GM23338 (cell line): ENCODE data around the gene WNK2. TPM values are rescaled to one million over a fixed set of nuclear protein-coding genes. Genes with fewer than 3 reads are reported as not detected.

ENCODE experiments used
- ATAC-seq: fragments of 200-7000 bp; cut with Tn5 transposase; 3 replicates; pipeline ENCODE4 v1.9.1; 2020
- DNase-seq: peaks from one replicate; pipeline ENCODE4 v3.0.0-alpha.2; 2015; ENCODE audit warnings: low spot score
- H2AFZ ChIP-seq: fragments of 200-600 bp; sonication (generic); 2 replicates; pipeline ENCODE4 v1.8.0; 2016; ENCODE audit warnings: antibody characterized with exemption, mild to moderate bottlenecking, moderate library complexity
- H3F3A ChIP-seq: fragments of 200-600 bp; sonication (generic); replicated peaks from 2 replicates; pipeline ENCODE4 v1.8.0; 2017; ENCODE audit warnings: antibody characterized with exemption, mixed run types, low read depth
- H3K27ac ChIP-seq: fragments of 200-600 bp; sonication (generic); 2 replicates; pipeline ENCODE4 v1.6.1; 2016; ENCODE audit warnings: low read depth
- H3K27me3 ChIP-seq: fragments of 200-600 bp; sonication (generic); 2 replicates; pipeline ENCODE4 v1.8.0; 2016; ENCODE audit warnings: mild to moderate bottlenecking, mixed run types, moderate library complexity; ENCODE audit not compliant: insufficient read depth
- H3K36me3 ChIP-seq: fragments of 200-600 bp; sonication (generic); 2 replicates; pipeline ENCODE4 v1.8.0; 2016; ENCODE audit warnings: mild to moderate bottlenecking; ENCODE audit not compliant: insufficient read depth
- H3K4me1 ChIP-seq: fragments of 200-600 bp; sonication (generic); 2 replicates; pipeline ENCODE4 v1.8.0; 2016; ENCODE audit warnings: mild to moderate bottlenecking, moderate library complexity; ENCODE audit not compliant: insufficient read depth
- H3K4me2 ChIP-seq: fragments of 200-600 bp; sonication (generic); 2 replicates; pipeline ENCODE4 v1.7.1; 2017; ENCODE audit warnings: mixed run types
- H3K4me3 ChIP-seq: fragments of 200-600 bp; sonication (generic); 2 replicates; pipeline ENCODE4 v1.6.1; 2016; ENCODE audit warnings: mixed run types
- H3K79me2 ChIP-seq: fragments of 200-600 bp; sonication (generic); replicated peaks from 2 replicates; pipeline ENCODE4 v1.8.0; 2017; ENCODE audit warnings: mild to moderate bottlenecking; ENCODE audit not compliant: insufficient read depth
- H3K9me2 ChIP-seq: fragments of 200-600 bp; sonication (generic); 2 replicates; pipeline ENCODE4 v1.8.0; 2017; ENCODE audit not compliant: insufficient read depth
- H4K20me1 ChIP-seq: fragments of 200-600 bp; sonication (generic); replicated peaks from 2 replicates; pipeline ENCODE4 v1.8.0; 2017; ENCODE audit warnings: mild to moderate bottlenecking; ENCODE audit not compliant: insufficient read depth
- H3K27ac Mint-ChIP-seq: 2 replicates; pipeline ENCODE4 v1.8.0; 2020; ENCODE audit warnings: inconsistent platforms, mild to moderate bottlenecking, moderate library complexity, mixed read lengths
- H3K27me3 Mint-ChIP-seq: 3 replicates; pipeline ENCODE4 v1.8.0; 2022; ENCODE audit warnings: low read depth, mild to moderate bottlenecking, moderate library complexity, mixed read lengths, inconsistent platforms; ENCODE audit not compliant: insufficient read depth, poor library complexity
- H3K36me3 Mint-ChIP-seq: 3 replicates; pipeline ENCODE4 v1.8.0; 2021; ENCODE audit warnings: low read depth, mild to moderate bottlenecking, inconsistent platforms, moderate library complexity, mixed read lengths
- H3K4me1 Mint-ChIP-seq: 3 replicates; pipeline ENCODE4 v1.8.0; 2020; ENCODE audit warnings: mild to moderate bottlenecking, inconsistent platforms, mixed read lengths
- H3K4me3 Mint-ChIP-seq: 3 replicates; pipeline ENCODE4 v1.8.0; 2021; ENCODE audit warnings: moderate library complexity, mild to moderate bottlenecking, inconsistent platforms, mixed read lengths
- H3K9me3 Mint-ChIP-seq: 3 replicates; pipeline ENCODE4 v1.8.0; 2020; ENCODE audit warnings: moderate library complexity, mild to moderate bottlenecking, inconsistent platforms, mixed read lengths
- CREB1 ChIP-seq: fragments of 250-450 bp; sonication (Bioruptor Pico); IDR thresholded peaks from 2 replicates; pipeline ENCODE4 v1.5.0; 2020; ENCODE audit warnings: low read depth, mild to moderate bottlenecking, moderate library complexity
- EZH2 ChIP-seq: fragments of 200-600 bp; sonication (generic); IDR thresholded peaks from one replicate; pipeline ENCODE4 v1.8.0; 2017; ENCODE audit warnings: antibody characterized with exemption, mild to moderate bottlenecking, low read depth; ENCODE audit not compliant: unreplicated experiment
- EZH2phosphoT487 ChIP-seq: fragments of 200-600 bp; sonication (generic); IDR thresholded peaks from one replicate; pipeline ENCODE4 v1.8.1; 2018; ENCODE audit warnings: antibody characterized with exemption; ENCODE audit not compliant: unreplicated experiment
- JUNB ChIP-seq: IDR thresholded peaks from one replicate; pipeline ENCODE4 v1.6.1; 2016; ENCODE audit warnings: antibody characterized with exemption; ENCODE audit not compliant: unreplicated experiment
- NANOG ChIP-seq: IDR thresholded peaks from 2 replicates; pipeline ENCODE4 v1.6.1; 2016; ENCODE audit warnings: antibody characterized with exemption, borderline replicate concordance
- ZNF114 ChIP-seq: fragments of 250-450 bp; sonication (Bioruptor Pico); IDR thresholded peaks from 2 replicates; pipeline ENCODE4 v1.5.0; 2020; ENCODE audit warnings: mild to moderate bottlenecking, moderate library complexity
- ZNF331 ChIP-seq: fragments of 250-450 bp; sonication (Bioruptor Pico); IDR thresholded peaks from 2 replicates; pipeline ENCODE4 v1.5.0; 2020; ENCODE audit warnings: low read depth, mild to moderate bottlenecking, moderate library complexity
- polyA plus RNA-seq: library from polyadenylated mRNA; unstranded; fragments of >200 nt; fragmentation: Nextera tagmentation; extraction: Ambion mirVana; gene quantifications from 2 replicates; pipeline ENCODE4 v1.2.1, GENCODE V29; 2016
- total RNA-seq: library from RNA; depleted of rRNA; stranded (reverse); fragments of >200 nt; shearing (Covaris generic); gene quantifications from 2 replicates; pipeline ENCODE4 v1.2.3, GENCODE V29; 2014
- TF ChIP-seq, protein P1 (sequence below): IDR thresholded peaks from one replicate; pipeline ENCODE4 v1.6.1; 2018; ENCODE audit warnings: antibody characterized with exemption; ENCODE audit not compliant: unreplicated experiment
- TF ChIP-seq, protein P2 (sequence below): IDR thresholded peaks from 2 replicates; pipeline ENCODE4 v1.6.1; 2016; ENCODE audit warnings: antibody characterized with exemption
- TF ChIP-seq, protein P3 (sequence below), 2 experiments: fragments of 200-600 bp in 1 of 2; sonication (generic) in 1 of 2; conservative IDR thresholded peaks; 2 replicates each; pipeline versions ENCODE4 v1.5.1 to v1.6.1; 2016 to 2017; ENCODE audit warnings: antibody characterized with exemption in 2 of 2, low read depth in 2 of 2, mild to moderate bottlenecking in 2 of 2, moderate library complexity in 1 of 2

The WNK2 gene
- total and polyA plus RNA-seq, 2 experiments from 2014 or later = 56.4 to 102 TPM

DNA sequence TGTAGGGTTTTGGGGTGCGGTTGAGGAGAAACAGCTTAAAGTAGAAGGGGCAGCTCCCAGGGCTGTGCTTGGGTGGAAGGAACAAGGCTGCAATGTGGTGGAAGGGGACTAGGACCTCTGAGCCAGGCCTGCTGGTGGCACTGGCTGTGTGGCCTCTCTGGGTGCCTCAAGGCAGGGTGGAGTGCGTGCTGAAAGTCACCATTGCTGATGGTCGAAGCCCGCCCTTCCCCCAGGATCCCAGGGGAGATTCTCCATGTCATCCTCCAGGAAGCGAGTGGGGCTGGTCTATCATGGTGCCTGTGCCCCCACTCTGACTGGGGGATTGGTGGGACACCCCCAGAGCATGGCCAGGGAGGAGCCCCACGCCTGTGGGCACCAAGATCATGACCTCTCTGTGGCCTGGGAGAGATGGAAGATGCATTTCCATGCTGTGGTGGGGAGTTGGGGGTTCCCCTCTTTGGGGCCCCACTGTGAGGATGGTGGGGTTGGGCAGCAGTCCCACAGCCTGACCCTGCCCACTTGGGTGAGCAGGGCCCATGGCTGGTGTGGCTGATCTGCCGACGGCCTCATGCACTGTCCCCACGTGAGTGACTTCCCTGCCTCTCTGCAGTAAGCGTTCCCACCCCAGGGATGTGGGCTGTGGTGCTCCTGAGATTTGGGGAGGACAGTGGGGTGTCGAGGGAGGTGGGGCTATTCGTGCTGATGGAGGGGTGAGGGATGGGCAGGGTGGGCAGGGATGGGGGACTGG lies 25.8 kb downstream of the WNK2 start:
- TF ChIP-seq, protein P1, sequence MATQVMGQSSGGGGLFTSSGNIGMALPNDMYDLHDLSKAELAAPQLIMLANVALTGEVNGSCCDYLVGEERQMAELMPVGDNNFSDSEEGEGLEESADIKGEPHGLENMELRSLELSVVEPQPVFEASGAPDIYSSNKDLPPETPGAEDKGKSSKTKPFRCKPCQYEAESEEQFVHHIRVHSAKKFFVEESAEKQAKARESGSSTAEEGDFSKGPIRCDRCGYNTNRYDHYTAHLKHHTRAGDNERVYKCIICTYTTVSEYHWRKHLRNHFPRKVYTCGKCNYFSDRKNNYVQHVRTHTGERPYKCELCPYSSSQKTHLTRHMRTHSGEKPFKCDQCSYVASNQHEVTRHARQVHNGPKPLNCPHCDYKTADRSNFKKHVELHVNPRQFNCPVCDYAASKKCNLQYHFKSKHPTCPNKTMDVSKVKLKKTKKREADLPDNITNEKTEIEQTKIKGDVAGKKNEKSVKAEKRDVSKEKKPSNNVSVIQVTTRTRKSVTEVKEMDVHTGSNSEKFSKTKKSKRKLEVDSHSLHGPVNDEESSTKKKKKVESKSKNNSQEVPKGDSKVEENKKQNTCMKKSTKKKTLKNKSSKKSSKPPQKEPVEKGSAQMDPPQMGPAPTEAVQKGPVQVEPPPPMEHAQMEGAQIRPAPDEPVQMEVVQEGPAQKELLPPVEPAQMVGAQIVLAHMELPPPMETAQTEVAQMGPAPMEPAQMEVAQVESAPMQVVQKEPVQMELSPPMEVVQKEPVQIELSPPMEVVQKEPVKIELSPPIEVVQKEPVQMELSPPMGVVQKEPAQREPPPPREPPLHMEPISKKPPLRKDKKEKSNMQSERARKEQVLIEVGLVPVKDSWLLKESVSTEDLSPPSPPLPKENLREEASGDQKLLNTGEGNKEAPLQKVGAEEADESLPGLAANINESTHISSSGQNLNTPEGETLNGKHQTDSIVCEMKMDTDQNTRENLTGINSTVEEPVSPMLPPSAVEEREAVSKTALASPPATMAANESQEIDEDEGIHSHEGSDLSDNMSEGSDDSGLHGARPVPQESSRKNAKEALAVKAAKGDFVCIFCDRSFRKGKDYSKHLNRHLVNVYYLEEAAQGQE = no peak
- no peak for TF ChIP-seq ZNF331
- H3K27me3 Mint-ChIP-seq = peaks cover 5% of the 10 kb centered on the region
- no peak overlapping the region for H3K4me3 Mint-ChIP-seq
- ATAC-seq (no peak), DNase-seq (no peak)
- no peaks in the 10 kb centered on the region for H3K4me1 Mint-ChIP-seq
- H3K4me3 ChIP-seq = no peak overlapping the region
- H3K36me3 Mint-ChIP-seq = 0 out of 3 replicates have a peak, but pooled peaks cover 2% of the 10 kb centered on the region
- H3K27me3 ChIP-seq = no peaks in the 10 kb centered on the region
- H3K27ac ChIP-seq = no peak overlapping the region
- H3K9me3 Mint-ChIP-seq = no peaks in the 10 kb centered on the region; the same call in 2 of the 3 replicates
- H3K36me3 ChIP-seq = no peaks in the 10 kb centered on the region
- H2AFZ ChIP-seq = no peak overlapping the region
- peaks cover 15% of the 10 kb centered on the region for H3F3A ChIP-seq
- H3K27ac Mint-ChIP-seq = no peak overlapping the region
- peaks cover 7% of the 10 kb centered on the region for H4K20me1 ChIP-seq
- no peak overlapping the region for H3K4me2 ChIP-seq
- H3K9me2 ChIP-seq = no peaks in the 10 kb centered on the region; the same call in 1 of the 2 replicates
- H3K79me2 ChIP-seq = peaks cover 27% of the 10 kb centered on the region
- H3K4me1 ChIP-seq = no peaks in the 10 kb centered on the region

DNA sequence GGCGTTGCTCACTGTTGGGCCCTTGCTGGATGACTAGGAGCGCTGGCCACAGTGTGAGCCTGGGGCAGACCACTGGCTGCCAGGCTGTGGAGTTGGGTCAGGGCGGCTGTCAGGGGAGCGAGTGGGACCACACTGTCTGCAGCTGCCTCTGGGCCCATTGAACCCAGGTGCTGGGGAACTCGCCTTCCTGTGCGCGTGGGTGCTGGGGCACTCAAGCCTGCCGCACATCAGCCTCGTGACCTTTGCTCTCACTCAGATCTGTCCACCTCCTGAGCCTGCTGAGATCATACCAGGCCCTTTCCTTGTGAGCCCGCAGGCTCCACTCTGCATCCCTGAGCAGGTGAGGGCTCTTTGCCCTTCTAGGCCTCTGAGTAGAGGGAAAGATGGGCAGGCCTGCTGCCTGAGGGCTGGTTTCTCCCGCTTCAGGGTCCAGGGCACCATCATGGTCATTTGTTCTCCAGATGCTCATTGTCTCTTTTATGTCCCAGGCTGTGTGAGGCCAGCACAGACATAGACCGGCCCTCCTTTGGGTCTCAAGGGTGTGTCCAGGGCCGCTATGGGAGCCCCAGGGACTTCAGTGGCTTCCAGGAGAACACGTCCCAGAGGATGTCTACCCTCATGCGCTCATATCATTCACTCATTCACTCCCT lies 26.5 kb downstream of the WNK2 start:
- Mint-ChIP-seq H3K36me3 (peaks cover 5% of the 10 kb centered on the region), H3K4me1 (no peaks in the 10 kb centered on the region), H3K27me3 (peaks cover 5% of the 10 kb centered on the region), H3K4me3 (no peak overlapping the region), H3K9me3 (peaks cover 4% of the 10 kb centered on the region), H3K27ac (no peak overlapping the region)
- Histone ChIP-seq H3K27ac (no peak overlapping the region), H3F3A (peaks cover 15% of the 10 kb centered on the region), H4K20me1 (peaks cover 8% of the 10 kb centered on the region), H3K79me2 (peaks cover 34% of the 10 kb centered on the region), H3K4me3 (no peak overlapping the region), H3K36me3 (no peaks in the 10 kb centered on the region), H2AFZ (no peak overlapping the region), H3K9me2 (no peaks in the 10 kb centered on the region; the same call in 1 of the 2 replicates), H3K27me3 (no peaks in the 10 kb centered on the region), H3K4me1 (no peaks in the 10 kb centered on the region), H3K4me2 (no peak overlapping the region)
- no peak for DNase-seq
- ATAC-seq = no peak
- no peak for TF ChIP-seq JUNB
- no peak for TF ChIP-seq NANOG
- no peak for TF ChIP-seq EZH2
- no peak for TF ChIP-seq EZH2phosphoT487
- no peak for TF ChIP-seq ZNF114 (CRISPR knock-in tag)
- TF ChIP-seq CREB1 (CRISPR knock-in tag) = no peak
- TF ChIP-seq, protein P2, sequence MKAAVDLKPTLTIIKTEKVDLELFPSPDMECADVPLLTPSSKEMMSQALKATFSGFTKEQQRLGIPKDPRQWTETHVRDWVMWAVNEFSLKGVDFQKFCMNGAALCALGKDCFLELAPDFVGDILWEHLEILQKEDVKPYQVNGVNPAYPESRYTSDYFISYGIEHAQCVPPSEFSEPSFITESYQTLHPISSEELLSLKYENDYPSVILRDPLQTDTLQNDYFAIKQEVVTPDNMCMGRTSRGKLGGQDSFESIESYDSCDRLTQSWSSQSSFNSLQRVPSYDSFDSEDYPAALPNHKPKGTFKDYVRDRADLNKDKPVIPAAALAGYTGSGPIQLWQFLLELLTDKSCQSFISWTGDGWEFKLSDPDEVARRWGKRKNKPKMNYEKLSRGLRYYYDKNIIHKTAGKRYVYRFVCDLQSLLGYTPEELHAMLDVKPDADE = no peak
- TF ChIP-seq, protein P3, sequence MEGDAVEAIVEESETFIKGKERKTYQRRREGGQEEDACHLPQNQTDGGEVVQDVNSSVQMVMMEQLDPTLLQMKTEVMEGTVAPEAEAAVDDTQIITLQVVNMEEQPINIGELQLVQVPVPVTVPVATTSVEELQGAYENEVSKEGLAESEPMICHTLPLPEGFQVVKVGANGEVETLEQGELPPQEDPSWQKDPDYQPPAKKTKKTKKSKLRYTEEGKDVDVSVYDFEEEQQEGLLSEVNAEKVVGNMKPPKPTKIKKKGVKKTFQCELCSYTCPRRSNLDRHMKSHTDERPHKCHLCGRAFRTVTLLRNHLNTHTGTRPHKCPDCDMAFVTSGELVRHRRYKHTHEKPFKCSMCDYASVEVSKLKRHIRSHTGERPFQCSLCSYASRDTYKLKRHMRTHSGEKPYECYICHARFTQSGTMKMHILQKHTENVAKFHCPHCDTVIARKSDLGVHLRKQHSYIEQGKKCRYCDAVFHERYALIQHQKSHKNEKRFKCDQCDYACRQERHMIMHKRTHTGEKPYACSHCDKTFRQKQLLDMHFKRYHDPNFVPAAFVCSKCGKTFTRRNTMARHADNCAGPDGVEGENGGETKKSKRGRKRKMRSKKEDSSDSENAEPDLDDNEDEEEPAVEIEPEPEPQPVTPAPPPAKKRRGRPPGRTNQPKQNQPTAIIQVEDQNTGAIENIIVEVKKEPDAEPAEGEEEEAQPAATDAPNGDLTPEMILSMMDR (conservative IDR thresholded peaks at IDR 0.05; ENCODE audit: low read depth in 2 of 2) = no peak
- TF ChIP-seq ZNF331 = no peak
